GM10248 (cell line): Measurements from ENCODE around the gene UMODL1.

ENCODE experiments used
- CTCF ChIA-PET: fragments of 300-600 bp; sonication (Branson Sonifier 250); formaldehyde crosslinking; extraction: SDS; loops from one replicate; lab custom pipeline; 2021; ENCODE audit warnings: antibody characterized with exemption; lab: Yijun Ruan, JAX
- POLR2A ChIA-PET: fragments of 350-650 bp; sonication (Branson Sonifier 250); formaldehyde crosslinking; extraction: SDS; loops from one replicate; lab custom pipeline; 2020; ENCODE audit warnings: antibody characterized with exemption; lab: Yijun Ruan, JAX
- DNase-seq: peaks from one replicate; pipeline ENCODE4 v3.0.0; 2012; ENCODE audit errors: extremely low spot score
- CTCF ChIP-seq: IDR thresholded peaks from 2 replicates; pipeline ENCODE4 v1.5.1; 2012; ENCODE audit warnings: mild to moderate bottlenecking, low read depth; ENCODE audit errors: extremely low read depth, missing control alignments, control extremely low read depth

The UMODL1 gene

DNA sequence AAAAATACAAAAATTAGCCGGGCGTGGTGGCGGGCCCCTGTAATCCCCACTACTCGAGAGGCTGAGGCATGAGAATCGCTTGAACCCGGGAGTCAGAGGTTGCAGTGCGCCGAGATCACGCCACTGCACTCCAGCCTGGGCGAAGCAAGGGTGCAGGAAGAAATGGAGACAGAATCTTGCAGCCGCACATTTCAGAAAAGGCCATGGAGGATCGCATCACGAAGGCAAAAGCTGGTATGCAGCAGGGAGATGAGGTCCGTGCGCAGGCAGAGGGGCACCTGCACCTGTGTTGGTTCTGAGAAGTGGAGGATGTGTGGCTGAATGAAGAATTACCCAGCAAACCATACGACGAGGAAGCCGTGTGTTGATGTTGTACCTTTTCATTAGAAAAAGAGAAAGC is 94.8 kb downstream of the UMODL1 start:
- CTCF ChIA-PET, result interaction anchor here (0.9 to 6.7 kb wide), 8 partner anchors 11 to 283 kb away, joined by 3 to 93 read pairs (median 3); no protein-coding TSS in a partner anchor
- no peak for TF ChIP-seq CTCF
- POLR2A ChIA-PET, result no interaction called here

GRCh38 chr21:42169758-42170157 is 98.6 kb downstream of the UMODL1 start:
- no peak for DNase-seq
- ChIA-PET POLR2A (no interaction called here), CTCF (no interaction called here)
- no peak for TF ChIP-seq CTCF

More for the DNA sequence above, 94.8 kb downstream of the UMODL1 start:
- DNase-seq, result no peak

DNA sequence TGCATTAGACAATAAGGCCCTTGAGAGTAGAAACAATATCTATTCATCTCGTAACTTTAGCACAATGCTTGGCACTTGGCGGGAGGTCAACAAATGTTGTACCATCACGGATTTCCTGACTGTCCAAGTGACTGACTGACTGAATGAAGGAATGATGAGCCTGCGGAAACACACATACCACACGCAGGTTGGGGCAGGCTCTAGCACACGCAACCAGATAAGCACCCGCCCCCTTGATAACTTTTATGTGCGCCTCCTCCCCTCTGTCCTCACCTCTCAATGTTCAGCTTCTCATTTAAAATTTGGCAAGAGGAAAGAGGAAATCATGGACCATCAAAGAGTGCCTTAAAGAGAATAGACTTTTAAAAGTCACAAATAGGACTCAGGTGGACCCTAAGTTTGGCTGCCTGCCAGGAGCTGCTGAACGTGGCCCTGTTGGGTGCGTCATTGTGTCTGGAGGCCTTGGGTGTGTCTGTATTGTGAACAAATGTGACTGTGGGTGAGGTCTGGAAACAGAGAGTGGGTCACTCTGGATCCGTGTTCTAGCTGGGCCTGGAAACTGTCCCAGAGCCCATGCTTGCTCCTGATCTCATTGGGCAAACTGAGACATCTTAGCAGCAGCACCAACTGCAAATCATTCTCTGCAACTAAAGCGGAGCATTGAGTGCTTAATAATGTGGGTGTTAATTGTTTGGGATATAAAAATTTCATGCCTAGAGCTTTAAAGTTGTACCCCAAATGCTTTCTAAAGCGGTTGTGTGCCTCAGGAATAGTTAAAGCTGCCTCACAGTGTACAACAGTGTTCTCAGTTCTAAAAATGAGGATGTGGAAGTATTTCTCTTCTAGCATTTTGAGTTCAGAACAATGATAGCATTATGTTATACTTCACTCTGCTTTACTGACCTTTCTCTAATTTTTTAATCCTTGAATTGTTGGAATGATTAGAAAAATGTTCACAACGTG is 100.3 kb downstream of the UMODL1 start:
- CTCF ChIA-PET, result interaction anchor here (1.0 kb wide), 2 partner anchors 87 kb away, joined by 3 read pairs; no protein-coding TSS in a partner anchor

GRCh38 chr21:42172596-42173483 is 101.7 kb downstream of the UMODL1 start:
- POLR2A ChIA-PET, result interaction anchor here (0.7 kb wide), 1 partner anchor 1720 kb away, joined by 9 read pairs; no protein-coding TSS in a partner anchor
- DNase-seq, result no peak
- CTCF ChIA-PET, result interaction anchor here (0.6 to 1.8 kb wide), 3 partner anchors 9 to 86 kb away, joined by 3 to 5 read pairs (median 3); no protein-coding TSS in a partner anchor
- no peak for TF ChIP-seq CTCF

More for the DNA sequence above, 100.3 kb downstream of the UMODL1 start:
- TF ChIP-seq CTCF, result no peak
- no peak for DNase-seq
- POLR2A ChIA-PET, result no interaction called here

DNA sequence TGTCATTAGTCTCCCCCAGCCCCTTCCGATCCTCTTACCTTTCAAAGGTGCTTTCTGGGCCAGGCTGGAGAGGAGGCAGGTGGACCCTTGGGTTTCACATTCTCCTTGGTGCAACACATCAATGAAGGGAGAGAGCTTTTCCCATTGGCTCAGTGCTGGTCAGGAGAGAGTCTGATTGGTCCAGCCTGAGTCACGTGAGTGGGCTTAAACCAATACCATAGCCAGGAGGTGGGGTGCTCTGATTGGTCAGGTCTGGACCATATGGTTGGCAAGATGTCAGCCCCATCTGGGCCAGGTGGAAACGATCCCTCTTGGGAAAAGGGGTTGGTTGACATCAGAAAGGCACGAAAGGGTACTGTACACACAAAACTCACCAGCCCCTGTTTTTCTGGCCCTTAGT is 103.1 kb downstream of the UMODL1 start:
- ChIA-PET CTCF (interaction anchor here (0.9 to 1.8 kb wide), 2 partner anchors 19 to 28 kb away, joined by 3 to 5 read pairs; no protein-coding TSS in a partner anchor), POLR2A (no interaction called here)
- TF ChIP-seq CTCF, result no peak
- no peak for DNase-seq
